Trophoblast cell (in vitro differentiated cells and primary cell): ENCODE results near the gene RYK.
"Not testable (repeated sequence)": the region's sequence is repeated elsewhere in the genome, so short reads cannot be mapped to it uniquely, and the experiment has no call there.

Experiments used
- DNase-seq, 2 donors: peaks; one replicate each; pipeline ENCODE4 v3.0.0-alpha.2; 2016
- H2AFZ ChIP-seq: 2 replicates; pipeline ENCODE4 v1.6.1; 2013; ENCODE audit warnings: low read length, moderate library complexity, mild to moderate bottlenecking; ENCODE audit not compliant: insufficient read depth, poor library complexity
- H2AK5ac ChIP-seq: 2 replicates; pipeline ENCODE4 v1.6.1; 2013; ENCODE audit warnings: mild to moderate bottlenecking, low read length
- H2BK120ac ChIP-seq: 2 replicates; pipeline ENCODE4 v1.6.1; 2013; ENCODE audit warnings: low read length, mild to moderate bottlenecking, moderate library complexity; ENCODE audit not compliant: insufficient read depth, poor library complexity
- H2BK12ac ChIP-seq: 2 replicates; pipeline ENCODE4 v1.6.1; 2013; ENCODE audit warnings: mild to moderate bottlenecking, low read length, moderate library complexity
- H2BK5ac ChIP-seq: 2 replicates; pipeline ENCODE4 v1.6.1; 2013; ENCODE audit warnings: low read length, low read depth, moderate library complexity, mild to moderate bottlenecking; ENCODE audit not compliant: poor library complexity
- H3K14ac ChIP-seq: 2 replicates; pipeline ENCODE4 v1.6.1; 2013; ENCODE audit warnings: mild to moderate bottlenecking, low read length
- H3K18ac ChIP-seq: 2 replicates; pipeline ENCODE4 v1.6.1; 2013; ENCODE audit warnings: mild to moderate bottlenecking, low read length
- H3K23ac ChIP-seq: 2 replicates; pipeline ENCODE4 v1.6.1; 2013; ENCODE audit warnings: low read length
- H3K27ac ChIP-seq: 2 replicates; pipeline ENCODE4 v1.5.1; 2013; ENCODE audit warnings: low read depth, mild to moderate bottlenecking, inconsistent platforms, low read length, moderate library complexity
- H3K27me3 ChIP-seq: 2 replicates; pipeline ENCODE4 v1.6.1; 2013; ENCODE audit warnings: inconsistent platforms, mild to moderate bottlenecking, low read length, moderate library complexity; ENCODE audit not compliant: insufficient read depth
- H3K36me3 ChIP-seq, 2 experiments: 1 replicate in 1 of 2; 2 replicates in 1 of 2; pipeline ENCODE4 v1.6.1; 2013; ENCODE audit warnings: low read length in 2 of 2, mild to moderate bottlenecking in 2 of 2, moderate library complexity in 1 of 2; ENCODE audit not compliant: insufficient read depth in 2 of 2, control insufficient read depth in 1 of 2
- H3K4ac ChIP-seq: 2 replicates; pipeline ENCODE4 v1.6.1; 2013; ENCODE audit warnings: low read depth, mild to moderate bottlenecking, low read length, moderate library complexity
- H3K4me1 ChIP-seq, 2 experiments: 1 replicate in 1 of 2; 2 replicates in 1 of 2; pipeline ENCODE4 v1.6.1; 2013; ENCODE audit warnings: low read length in 2 of 2, mild to moderate bottlenecking in 2 of 2, moderate library complexity in 1 of 2; ENCODE audit not compliant: insufficient read depth in 2 of 2, control insufficient read depth in 1 of 2
- H3K4me2 ChIP-seq: 2 replicates; pipeline ENCODE4 v1.6.1; 2013; ENCODE audit warnings: inconsistent platforms, mild to moderate bottlenecking, low read length, moderate library complexity
- H3K4me3 ChIP-seq: 2 replicates; pipeline ENCODE4 v1.5.1; 2013; ENCODE audit warnings: mild to moderate bottlenecking, low read depth, low read length, inconsistent platforms
- H3K79me1 ChIP-seq: one replicate; pipeline ENCODE4 v1.6.1; 2013; ENCODE audit warnings: low read length
- H3K79me2 ChIP-seq: 2 replicates; pipeline ENCODE4 v1.6.1; 2013; ENCODE audit warnings: low read length, mild to moderate bottlenecking; ENCODE audit not compliant: control insufficient read depth, insufficient read depth, poor library complexity
- H3K9ac ChIP-seq: 2 replicates; pipeline ENCODE4 v1.6.1; 2013; ENCODE audit warnings: mild to moderate bottlenecking, low read length
- H3K9me3 ChIP-seq: 2 replicates; pipeline ENCODE4 v1.6.1; 2013; ENCODE audit warnings: low read depth, mild to moderate bottlenecking, control low read depth, inconsistent platforms, low read length; ENCODE audit not compliant: insufficient read depth
- H4K12ac ChIP-seq: 2 replicates; pipeline ENCODE4 v1.6.1; 2013; ENCODE audit warnings: low read depth, mild to moderate bottlenecking, low read length, moderate library complexity
- H4K8ac ChIP-seq: 2 replicates; pipeline ENCODE4 v1.6.1; 2013; ENCODE audit warnings: low read depth, mild to moderate bottlenecking, low read length, moderate library complexity
- H4K91ac ChIP-seq: one replicate; pipeline ENCODE4 v1.6.1; 2013; ENCODE audit warnings: low read depth, mild to moderate bottlenecking, low read length, moderate library complexity
- WGBS: extraction: QIAGEN DNeasy Blood & Tissue Kit; methylation state at CpG from one replicate; pipeline ENCODE4 v1.1.7; 2013; ENCODE audit warnings: missing lambda C conversion rate; ENCODE audit not compliant: insufficient read length, insufficient coverage; ENCODE audit errors: extremely low coverage; 5-methylcytosine and 5-hydroxymethylcytosine counted together

Gene RYK

DNA sequence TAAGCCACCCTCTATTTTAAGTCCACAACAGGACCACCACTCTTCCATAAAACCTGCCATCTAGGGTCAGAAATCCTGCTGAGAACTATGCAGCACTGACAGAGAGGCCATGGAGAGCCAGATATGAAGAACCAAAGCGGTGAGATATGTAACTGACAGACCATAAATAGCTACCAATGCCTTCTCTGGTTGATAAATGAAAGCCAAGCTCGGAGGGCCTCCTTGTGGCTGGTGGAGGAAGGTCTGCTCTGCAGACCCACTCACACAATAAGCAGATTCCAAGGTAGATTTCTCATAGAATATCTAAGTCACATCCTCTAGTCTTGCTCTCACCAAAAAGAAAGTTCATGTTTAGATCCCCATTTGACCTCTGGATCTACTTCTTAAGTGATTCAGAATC, 38.9 kb downstream of the RYK start:
- Histone ChIP-seq H3K14ac (no peak overlapping the region), H2AFZ (no peak overlapping the region), H4K8ac (no peak overlapping the region), H3K4me1 (peaks cover 3 to 4% of the 10 kb centered on the region in 2 experiments), H3K9ac (no peak overlapping the region), H3K27me3 (no peaks in the 10 kb centered on the region), H3K4ac (no peak overlapping the region), H3K36me3 (peaks cover 3 to 4% of the 10 kb centered on the region in 2 experiments), H3K79me1 (no peaks in the 10 kb centered on the region), H3K18ac (no peak overlapping the region), H3K23ac (no peak overlapping the region), H2AK5ac (no peak overlapping the region), H2BK120ac (no peak overlapping the region), H2BK12ac (no peak overlapping the region), H4K91ac (no peak overlapping the region), H4K12ac (no peak overlapping the region), H3K4me2 (no peak overlapping the region), H2BK5ac (no peak overlapping the region), H3K4me3 (no peak overlapping the region), H3K79me2 (no peaks in the 10 kb centered on the region), H3K9me3 (no peaks in the 10 kb centered on the region), H3K27ac (no peak overlapping the region)
- peak; percentile 60 to 78 for DNase-seq
- no CpG with 5 or more reads among the region's 2 CpGs for WGBS

DNA sequence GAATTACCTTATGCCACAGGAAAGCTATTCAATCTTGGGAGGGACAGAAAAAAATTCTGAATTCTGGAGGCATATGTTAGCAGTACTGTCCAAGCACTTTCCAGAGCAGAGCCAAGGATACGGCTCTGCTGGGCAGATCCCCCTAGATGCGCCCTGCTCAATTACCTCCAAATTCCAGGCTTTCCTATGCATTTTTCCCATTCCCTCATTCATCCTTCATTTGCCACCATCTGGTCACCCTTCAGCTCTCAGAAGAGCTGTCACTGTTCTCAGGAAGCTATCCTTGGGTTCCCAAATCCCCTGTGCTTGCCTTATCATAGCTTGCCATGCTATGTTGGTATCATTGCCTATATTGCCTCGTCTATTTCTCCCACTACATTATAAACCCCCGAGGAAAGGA, 45.2 kb downstream of the RYK start:
- Histone ChIP-seq H3K14ac (no peak overlapping the region), H2AK5ac (no peak overlapping the region), H4K91ac (no peak overlapping the region), H3K4me2 (no peak overlapping the region), H2AFZ (no peak overlapping the region), H3K79me1 (peaks cover 3% of the 10 kb centered on the region), H2BK120ac (no peak overlapping the region), H3K79me2 (no peaks in the 10 kb centered on the region), H2BK5ac (no peak overlapping the region), H3K27me3 (no peaks in the 10 kb centered on the region), H3K9me3 (no peaks in the 10 kb centered on the region), H3K23ac (no peak overlapping the region), H2BK12ac (peak overlapping the region; percentile 17), H4K12ac (no peak overlapping the region), H3K4me1 (peaks cover 3 to 4% of the 10 kb centered on the region in 2 experiments), H3K18ac (no peak overlapping the region), H4K8ac (no peak overlapping the region), H3K4me3 (no peak overlapping the region), H3K27ac (no peak overlapping the region), H3K36me3 (no peaks in the 10 kb centered on the region), H3K4ac (no peak overlapping the region), H3K9ac (no peak overlapping the region)
- DNase-seq, result no peak
- no CpG with 5 or more reads among the region's 4 CpGs for WGBS

DNA sequence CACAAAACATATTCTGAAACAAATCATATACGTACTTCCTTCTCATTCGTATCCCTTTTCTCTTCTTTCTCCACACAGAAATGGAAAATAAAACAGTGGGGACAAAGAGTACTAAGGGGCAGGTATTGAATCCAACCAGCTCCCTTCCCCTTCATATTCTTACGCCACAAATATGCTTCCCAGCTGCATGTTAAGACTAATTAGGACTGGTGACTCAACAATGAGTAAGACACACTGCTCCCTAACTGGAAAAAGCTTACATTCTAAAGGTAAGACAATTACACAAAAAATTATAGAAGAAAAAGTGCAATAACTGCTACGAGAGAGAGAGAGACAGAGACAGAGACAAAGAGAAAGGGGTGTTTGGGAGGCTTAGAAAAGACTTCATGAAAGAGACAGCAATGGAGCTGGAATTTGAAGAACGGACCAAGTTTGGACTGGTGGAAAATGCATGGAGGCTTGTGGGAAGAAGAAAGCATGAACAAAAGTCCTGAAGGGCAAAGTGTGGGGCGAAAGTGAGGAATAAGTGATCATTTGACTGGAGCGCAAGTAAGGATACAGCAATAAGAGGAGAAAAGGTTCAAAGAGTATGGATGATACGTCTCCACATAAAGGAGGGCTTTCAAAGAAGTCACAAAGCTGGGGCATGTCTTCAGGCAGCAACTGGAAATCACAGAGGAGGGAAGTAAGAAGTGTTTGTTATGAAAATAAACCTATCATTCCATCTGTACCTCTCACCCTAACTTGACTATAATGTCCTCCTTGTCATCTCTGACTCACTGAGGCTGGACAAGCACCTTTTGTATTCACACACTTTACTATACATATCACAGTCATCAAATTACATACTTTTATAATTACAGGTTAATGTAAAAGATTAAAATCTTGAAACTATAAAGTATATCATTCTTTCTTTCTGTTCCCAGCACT, 49.2 kb downstream of the RYK start:
- no peak overlapping the region for H3K4ac ChIP-seq
- H2AFZ ChIP-seq, result no peak overlapping the region
- no peak overlapping the region for H3K4me2 ChIP-seq
- H2AK5ac ChIP-seq, result no peak overlapping the region
- DNase-seq, result peak; percentile 25 to 71
- H3K18ac ChIP-seq, result no peak overlapping the region
- peak overlapping the region; percentile 46 for H3K23ac ChIP-seq
- no peak overlapping the region for H3K14ac ChIP-seq
- no peak overlapping the region for H3K9ac ChIP-seq
- H3K79me2 ChIP-seq, result no peaks in the 10 kb centered on the region
- no peak overlapping the region for H2BK120ac ChIP-seq
- no peak overlapping the region for H4K12ac ChIP-seq
- peak overlapping the region; percentile 75 for H2BK5ac ChIP-seq
- 100% methylated on average over 2 of the region's 8 CpGs for WGBS
- H3K27me3 ChIP-seq, result no peaks in the 10 kb centered on the region
- peaks cover 3% of the 10 kb centered on the region for H3K79me1 ChIP-seq
- no peak overlapping the region for H4K91ac ChIP-seq
- H2BK12ac ChIP-seq, result peak overlapping the region; percentile 63
- no peak overlapping the region for H3K4me3 ChIP-seq
- H3K9me3 ChIP-seq, result no peaks in the 10 kb centered on the region
- H3K27ac ChIP-seq, result peak overlapping the region; percentile 64
- H3K4me1 ChIP-seq, result peaks cover 3 to 4% of the 10 kb centered on the region in 2 experiments
- H3K36me3 ChIP-seq, result peaks cover 0 to 8% of the 10 kb centered on the region in 2 experiments
- H4K8ac ChIP-seq, result peak overlapping the region; percentile 33

DNA sequence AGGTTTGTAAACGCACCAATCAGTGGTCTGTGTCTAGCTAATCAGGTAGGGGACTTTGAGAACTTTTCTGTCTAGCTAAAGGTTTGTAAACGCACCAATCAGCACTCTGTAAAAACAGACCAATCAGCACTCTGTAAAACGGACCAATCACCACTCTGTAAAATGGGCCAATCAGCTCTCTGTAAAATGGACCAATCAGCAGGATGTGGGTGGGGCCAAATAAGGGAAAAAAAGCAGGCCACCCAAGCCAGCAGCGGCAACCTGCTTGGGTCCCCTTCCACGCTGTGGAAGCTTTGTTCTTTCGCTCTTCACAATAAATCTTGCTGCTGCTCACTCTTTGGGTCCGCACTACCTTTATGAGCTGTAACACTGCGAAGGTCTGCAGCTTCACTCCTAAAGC, 50.8 kb downstream of the RYK start:
- not testable (repeated sequence) for H3K4me2 ChIP-seq, H3K79me2 ChIP-seq, H3K4ac ChIP-seq, H2BK120ac ChIP-seq, H3K23ac ChIP-seq, H4K91ac ChIP-seq, H4K8ac ChIP-seq, H3K18ac ChIP-seq, H2BK12ac ChIP-seq, H3K4me1 ChIP-seq, H3K27ac ChIP-seq, H2AK5ac ChIP-seq, H3K4me3 ChIP-seq, H3K9ac ChIP-seq, H3K14ac ChIP-seq, H3K79me1 ChIP-seq, H3K27me3 ChIP-seq, H4K12ac ChIP-seq, H2AFZ ChIP-seq, H2BK5ac ChIP-seq, H3K9me3 ChIP-seq, DNase-seq
- no CpG with 5 or more reads among the region's 8 CpGs for WGBS
- peaks cover 3 to 13% of the 10 kb centered on the region in 2 experiments for H3K36me3 ChIP-seq
